CD4-positive, alpha-beta T cell treated with Interleukin-10 for 1 hour (primary cell): ENCODE measurements around the gene PCCA.
"Not testable (repeated sequence)": the region's sequence is repeated elsewhere in the genome, so short reads cannot be mapped to it uniquely, and the experiment has no call there.

ENCODE experiments used
- DNase-seq: peaks from one replicate; pipeline ENCODE4 v3.0.0-alpha.2; 2020

The PCCA gene

DNA sequence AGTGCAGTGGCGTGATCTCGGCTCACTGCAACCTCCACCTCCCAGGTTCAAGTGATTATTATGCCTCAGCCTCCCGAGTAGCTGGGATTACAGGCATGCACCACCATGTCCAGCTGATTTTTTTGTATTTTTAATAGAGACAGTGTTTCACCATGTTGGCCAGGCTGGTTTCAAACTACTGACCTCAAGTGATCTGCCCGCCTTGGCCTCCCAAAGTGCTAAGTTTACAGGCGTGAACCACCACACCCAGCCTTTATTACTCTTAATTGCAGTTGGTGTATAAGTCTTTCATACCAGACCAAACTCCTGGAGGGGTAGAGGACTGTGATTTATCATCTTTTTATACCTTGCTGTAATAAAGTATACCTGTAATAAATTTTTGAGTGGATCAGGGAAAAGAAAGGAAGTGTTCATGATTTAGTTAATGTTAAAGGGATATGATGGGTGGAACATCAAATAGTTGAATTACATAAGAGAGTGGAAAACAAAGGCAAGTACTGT is 52.6 kb downstream of the PCCA start:
- DNase-seq: not testable (repeated sequence)

DNA sequence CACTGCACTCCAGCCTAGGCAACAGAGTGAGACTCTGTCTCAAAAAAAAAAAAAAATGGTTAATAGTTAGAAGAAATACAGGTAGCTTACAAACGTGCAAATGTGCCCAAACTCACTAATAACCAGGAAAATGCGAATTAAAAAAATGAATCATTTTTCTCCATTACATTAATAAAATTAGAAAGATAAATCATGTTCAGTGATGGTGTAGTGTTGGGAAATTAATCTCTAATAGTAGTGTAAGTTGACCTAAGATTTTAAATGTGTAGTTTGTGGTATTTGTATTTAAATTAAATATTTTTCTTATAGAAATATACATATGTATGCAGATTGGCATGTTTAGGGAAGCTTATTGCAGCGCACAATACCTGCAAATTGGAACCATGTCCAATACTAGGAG is 57.6 kb downstream of the PCCA start:
- no peak for DNase-seq

DNA sequence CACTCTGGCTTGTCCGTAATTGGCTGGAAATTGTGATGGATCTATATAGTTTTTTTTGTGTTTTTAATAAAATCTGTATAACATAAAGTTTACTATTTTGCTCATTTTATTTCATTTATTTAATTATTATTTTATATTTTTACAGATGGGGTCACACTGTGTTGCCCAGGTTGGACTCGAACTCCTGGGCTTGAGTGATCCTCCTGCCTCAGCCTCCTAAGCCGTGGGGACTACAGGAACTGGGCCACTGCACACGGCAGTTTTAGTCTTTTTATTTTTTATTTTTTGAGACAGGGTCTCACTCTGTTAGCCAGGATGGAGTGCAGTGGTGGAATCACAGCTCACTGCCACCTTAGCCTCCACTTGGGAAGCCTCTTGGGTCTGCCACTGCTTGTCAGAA is 58.9 kb downstream of the PCCA start:
- no peak for DNase-seq

DNA sequence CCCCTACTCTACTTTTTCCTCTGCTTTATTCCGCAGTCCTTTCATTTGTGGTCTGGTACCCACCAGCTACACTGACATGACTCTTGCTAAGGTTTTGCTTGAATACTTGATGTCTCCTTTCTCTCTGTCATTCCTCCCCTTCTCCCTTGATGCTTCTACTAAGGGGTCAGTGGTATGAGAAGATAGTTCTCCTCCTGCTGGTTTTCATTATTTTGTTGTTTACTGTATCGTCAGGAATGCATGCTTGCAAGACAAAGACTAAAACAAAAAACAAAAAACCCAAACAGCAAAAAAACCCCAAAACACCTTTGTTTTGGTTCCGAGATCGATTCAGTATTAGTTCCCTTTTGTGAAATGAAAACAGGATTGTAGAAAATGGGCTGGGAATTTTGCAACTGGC is 59.5 kb downstream of the PCCA start:
- DNase-seq: no peak

DNA sequence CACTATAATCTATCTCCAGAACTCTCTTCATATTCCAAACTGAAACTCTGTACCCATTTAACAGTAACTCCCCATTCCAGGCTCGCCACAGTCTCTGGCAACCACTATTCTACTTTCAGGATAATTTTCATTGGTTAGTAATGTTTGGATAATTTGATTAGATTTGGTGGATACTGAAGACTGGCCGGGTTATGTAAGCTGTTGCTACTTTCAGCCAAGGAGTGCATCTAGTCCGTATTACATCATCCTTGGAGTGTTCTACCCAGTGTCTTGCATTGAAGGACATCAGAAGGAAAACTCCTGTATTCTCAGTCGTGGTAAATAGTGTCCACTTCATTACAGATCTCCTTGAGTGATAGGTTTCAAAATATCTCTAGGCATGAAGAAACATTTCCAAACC is 60.5 kb downstream of the PCCA start:
- no peak for DNase-seq

DNA sequence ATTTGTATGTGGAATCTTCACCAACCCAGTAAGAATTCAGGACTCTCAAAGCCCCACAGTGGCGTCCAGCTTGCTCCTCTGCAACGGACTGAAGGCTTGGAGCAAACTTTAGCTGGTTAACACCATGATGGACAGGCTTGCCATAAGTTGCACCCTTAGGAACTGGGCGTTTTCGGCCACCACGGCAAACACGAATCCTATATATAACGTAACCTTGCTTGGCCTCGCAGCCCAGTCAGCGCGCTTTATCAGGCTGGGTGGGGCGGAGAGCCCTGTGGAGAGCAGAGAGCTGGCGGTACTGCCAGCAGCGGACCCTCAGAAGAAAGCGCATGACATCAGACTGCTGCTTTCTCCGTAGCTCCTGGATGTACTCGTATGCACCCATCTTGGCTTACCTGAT is 61.8 kb downstream of the PCCA start:
- not testable (repeated sequence) for DNase-seq

DNA sequence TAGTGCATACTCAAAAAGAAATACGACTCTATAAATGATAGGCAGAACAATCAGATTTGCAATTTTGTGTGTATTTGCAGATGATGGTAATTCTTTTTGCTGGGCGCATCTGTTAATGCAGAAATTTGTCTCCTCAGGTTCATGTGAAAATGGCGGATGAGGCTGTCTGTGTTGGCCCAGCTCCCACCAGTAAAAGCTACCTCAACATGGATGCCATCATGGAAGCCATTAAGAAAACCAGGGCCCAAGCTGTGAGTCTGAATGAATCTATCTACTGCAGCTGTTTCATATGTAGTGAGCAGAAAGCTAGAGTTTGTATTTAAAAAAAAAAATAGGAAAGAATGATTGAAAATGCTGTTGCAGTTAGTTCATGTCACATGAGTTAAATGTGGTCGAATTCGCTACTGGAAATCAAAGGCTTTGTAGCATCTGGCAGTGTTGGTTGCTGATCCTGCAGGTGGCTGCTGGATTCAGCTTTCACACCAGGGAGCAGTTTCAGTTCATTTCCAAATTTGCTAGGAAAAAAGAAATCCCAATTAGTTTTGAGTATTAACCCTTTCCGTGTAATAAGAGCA is 66.0 kb downstream of the PCCA start:
- no peak for DNase-seq

DNA sequence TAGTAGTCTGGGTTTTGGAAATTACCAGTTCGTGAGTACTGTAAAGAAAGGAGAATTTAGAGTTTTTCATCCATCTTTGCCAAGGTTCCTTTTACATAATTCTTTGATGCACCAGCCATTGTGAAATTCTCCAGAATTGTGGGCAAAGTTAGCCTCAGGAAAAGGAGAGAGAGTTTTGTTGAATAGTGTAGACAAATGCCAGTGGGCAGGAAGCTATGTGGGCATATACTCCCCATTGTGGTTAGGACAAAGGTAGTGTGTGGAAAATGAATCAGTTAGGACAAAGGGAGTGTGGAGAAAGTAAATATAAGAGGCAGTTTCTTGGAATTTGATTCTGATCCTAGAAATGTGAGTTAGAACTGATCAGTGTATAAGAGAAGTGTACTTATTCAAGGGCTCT is 67.9 kb downstream of the PCCA start:
- no peak for DNase-seq

DNA sequence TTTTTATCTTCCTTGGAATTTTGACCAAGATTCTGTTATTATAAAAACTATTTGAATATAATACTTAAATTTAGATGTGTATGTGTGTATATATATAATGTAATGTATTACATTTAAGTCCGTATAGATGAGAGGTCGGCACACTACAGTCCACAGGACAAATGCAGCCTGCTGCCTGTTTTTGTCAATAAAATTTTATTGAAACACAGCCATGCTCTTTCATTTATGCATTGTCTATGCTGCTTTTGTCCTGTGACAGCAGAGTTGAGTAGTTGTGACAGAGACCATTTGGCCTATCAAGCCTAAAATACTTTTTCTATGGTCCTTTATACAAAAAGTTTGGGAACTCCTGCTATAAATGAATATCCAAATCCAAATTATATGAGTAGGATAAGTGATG is 69.7 kb downstream of the PCCA start:
- no peak for DNase-seq

DNA sequence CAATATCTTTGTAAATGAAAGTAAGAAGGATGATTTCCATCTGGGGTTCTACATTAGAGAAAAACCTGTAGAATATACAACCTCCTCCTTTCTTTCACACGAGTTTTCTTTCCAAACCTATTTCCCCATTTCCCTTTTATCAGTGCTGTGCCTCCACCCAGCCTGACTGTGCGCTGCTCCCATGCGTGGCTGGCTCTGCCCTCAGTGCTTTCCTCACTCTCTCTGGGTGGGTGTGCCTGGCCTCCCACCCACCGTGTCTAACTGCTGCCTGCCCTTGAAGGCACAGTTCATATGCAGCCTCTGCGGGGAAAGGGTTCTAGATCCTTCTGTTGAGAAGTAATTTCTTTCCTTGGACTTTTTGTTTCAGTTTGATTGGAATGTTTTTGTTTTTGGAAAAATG is 70.7 kb downstream of the PCCA start:
- DNase-seq: no peak

DNA sequence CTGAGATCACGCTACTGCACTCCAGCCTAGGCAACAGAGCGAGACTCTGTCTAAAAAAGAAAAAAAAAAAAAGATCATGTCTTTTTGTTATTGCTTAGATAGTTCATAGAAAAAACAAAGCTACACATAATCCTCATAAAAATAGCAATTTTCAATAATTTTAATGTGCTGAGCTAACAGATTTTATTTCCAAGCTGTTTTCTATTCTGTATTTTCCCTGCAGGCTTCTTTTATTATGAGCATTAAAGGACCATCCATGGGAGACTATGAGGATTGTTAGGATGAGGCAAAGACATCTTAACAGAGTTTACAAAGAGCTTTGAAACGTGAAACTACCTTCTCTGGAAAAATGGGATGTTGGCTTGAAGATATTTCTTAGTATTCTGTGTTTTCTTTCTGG is 71.6 kb downstream of the PCCA start:
- no peak for DNase-seq

DNA sequence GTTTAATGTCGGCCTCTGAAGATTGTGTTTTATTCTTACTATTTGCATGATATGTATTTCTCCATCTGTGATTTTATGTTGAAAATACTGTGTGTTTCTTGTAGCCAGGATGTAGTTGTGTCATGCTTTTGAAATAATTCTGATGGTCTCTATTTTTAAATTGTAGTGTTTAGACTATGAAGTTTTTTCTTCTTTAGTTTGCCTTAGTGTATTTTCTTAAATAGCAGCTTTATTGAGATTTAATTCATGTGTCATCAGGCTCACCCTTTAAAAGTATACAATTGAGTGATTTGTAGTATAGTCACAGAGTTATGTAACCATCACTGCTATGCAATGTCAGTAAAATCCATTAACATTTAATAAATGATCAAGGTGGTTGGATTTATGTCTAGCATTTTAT is 74.5 kb downstream of the PCCA start:
- DNase-seq: no peak

DNA sequence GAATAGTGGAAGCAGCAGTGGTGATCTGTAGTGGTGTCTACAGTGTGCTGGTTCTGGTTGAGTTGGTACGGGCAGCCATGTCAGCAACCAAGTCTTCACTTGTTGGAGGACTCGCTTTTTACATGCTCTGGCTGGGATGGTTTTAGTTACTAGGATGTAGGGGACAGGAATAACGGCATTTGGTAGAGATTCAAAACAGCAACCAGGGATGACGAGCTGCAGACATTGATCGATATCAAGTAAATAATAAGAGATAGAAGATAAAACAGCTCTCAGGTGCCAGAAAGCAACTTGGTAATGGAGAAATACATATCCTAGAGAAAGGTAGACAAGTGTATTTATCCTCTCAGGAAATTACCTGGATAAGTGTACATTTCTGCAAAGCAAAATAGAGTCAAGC is 84.3 kb downstream of the PCCA start:
- no peak for DNase-seq

DNA sequence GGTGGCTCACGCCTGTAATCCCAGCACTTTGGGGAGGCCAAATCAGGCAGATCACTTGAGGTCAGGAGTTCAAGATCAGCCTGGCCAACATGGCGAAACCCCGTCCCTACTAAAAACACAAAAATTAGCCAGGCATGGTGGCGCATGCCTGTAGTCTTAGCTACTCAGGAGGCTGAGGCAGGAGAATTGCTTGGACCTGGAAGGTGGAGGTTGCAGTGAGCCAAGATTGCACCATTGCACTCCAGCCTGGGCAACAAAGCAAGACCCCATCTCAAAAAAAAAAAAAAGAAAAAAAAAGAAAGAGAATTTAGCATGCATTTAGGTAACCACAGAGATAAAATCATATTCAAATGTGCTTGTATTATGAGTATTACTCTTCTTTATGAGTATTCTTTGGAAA is 85.6 kb downstream of the PCCA start:
- DNase-seq: not testable (repeated sequence)

DNA sequence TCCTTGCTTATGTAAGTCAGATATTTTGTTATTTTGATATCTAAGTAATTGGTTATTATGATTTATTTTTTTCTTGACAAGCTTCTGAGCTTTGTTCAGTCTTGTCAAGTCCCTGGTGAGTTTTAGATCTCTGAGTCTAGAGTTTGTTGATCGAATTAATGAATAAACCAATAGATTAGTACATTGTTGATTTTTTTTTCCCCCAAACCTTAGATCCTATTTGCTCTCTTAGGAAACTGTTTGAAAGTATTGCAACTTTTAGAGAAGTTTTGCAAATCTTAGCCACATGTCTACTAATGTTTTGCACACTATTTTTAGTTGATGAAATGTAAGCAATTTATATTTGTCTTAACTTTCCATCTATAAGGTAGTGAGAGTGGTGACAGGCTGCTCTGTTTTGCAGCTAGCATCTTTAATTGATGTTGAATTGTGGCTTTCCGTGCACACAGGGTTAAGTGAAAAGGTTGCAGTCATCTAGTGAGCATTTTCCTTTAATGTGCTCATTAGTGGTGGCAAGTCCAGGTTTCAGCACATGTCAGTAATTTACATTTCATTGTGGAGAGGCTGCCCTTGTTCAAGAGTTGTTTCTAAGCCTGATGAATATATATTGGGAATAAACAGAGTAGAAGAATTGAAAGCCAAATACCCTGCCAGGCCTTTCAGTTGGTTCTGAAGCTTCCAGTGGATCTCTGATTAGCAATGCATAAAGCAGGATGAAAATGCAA is 86.3 kb downstream of the PCCA start:
- no peak for DNase-seq

DNA sequence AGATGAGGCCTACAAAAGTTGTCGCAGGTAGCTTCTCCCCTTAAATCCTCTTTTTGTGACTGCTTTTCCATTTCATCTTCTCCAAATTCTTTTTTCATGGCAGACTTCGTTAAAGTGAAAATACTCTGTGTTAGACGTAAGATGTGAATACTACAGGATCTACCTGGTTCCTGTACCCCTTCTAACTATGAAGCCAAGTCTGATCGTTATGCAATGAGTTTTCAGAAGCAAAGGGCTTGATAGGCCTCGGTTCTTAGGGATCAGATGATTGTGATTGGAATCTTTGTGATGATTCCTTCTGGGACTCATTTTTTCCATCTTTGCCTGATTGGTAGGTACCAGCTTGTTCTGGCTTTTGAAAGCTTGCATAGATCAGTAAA is 86.9 kb downstream of the PCCA start:
- no peak for DNase-seq

DNA sequence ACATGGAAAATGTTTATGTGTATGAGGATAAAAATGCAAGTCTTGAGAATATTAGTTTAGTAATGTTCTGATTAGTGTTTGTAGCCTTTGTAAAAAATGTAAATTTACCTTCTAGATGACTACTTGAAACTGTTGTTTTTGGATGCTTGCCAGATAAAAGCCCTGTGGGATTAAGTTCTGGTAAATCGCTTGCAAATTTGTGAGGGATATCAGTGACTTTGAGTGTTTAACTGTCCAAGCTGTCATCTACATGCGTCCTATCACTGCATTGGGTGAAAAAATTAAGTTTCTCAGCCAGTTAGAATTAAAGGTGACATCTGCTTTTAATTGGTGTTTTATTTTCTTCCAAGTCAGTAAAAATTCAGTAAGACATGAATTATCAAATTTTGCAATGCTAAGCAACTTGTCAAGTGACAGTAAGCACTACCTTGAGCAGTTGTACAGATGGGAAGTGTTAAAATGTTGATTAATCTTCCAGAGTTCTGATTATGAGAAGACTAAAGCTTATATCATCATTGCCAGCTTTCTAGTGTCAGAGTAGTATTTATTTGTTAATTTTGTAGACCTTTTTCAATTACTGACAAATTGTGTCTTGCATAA is 88.0 kb downstream of the PCCA start:
- DNase-seq: no peak

DNA sequence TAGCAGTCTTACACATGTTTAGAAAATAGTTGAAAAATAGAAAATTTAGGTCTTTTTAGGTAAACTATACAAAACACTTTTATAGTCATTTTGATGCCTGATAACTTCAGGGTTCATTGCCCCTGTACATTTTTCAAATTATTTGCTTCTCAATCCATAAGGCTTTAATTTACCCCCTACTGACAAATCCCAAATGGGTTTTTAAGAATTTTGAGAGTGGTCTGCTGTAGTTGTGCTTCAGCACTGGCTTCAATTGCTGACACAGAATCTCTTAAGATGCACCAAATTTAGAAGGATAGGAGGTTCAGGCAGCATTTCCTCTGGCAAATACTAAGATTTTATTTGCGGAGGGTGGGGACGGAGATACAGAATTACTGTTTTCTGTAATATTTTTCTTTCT is 89.4 kb downstream of the PCCA start:
- no peak for DNase-seq

DNA sequence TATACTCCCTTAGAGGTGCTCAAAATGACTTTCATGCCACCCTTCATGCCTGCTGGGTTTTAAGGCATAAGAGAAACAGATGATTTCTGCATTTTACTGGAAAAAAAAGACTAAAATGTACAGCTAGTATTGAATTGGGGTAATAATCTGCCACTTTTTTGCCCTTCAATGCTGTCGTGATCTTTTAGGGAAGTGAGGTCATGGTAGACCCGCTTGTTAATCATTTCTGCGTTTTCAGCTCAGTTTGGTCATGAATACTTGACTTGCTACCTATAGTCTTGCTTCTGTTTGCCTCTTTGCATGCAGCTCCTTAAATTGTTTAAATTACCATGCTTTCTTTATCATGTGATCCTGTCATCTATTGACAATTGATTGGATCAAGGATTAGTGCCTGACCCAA is 90.4 kb downstream of the PCCA start:
- no peak for DNase-seq

DNA sequence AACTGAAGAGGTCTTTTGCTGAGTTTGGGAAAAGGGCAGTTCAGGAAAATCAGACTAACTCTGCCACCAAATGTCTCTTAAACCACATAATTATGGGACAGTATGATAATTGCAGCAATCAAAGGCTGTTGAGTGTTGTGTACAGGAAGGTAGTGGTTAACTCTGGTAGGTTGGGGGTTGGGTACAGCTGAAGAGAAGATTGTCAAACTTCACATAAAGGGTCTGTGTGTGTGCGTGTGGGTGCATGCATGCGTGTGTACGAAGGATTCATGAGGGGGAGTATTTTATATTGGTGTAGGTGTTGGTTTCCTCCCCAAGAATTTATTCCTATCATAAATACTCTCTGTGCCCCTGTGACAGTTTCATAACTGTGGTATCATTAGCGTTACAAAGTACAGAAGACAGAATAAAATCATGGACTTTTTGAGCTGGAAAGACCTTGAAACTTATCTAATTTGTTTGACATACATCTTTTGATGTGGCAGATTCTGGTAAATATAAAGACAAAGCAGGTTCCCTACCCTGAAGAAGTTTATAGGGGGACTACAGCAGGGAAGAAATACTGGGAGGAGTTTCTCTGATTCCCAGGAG is 94.1 kb downstream of the PCCA start:
- DNase-seq: no peak

DNA sequence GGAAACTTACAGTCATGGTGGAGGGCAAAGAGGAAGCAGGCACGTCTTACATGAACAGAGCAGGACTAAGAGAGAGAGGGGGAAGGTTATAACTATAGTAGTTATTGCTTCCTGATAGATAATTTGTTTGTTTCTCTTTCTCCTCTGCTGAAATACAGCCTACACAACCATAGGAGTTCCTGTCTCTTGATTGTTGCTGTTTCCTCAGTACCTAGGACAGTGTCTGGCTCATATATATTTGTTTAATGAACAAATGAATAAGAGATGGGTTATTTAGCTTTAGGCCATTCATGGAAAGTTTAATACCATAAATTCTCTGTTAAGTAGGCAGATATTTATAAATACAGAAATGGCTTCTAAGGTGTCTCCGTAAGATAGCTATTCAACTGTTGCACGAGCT is 95.2 kb downstream of the PCCA start:
- DNase-seq: no peak

DNA sequence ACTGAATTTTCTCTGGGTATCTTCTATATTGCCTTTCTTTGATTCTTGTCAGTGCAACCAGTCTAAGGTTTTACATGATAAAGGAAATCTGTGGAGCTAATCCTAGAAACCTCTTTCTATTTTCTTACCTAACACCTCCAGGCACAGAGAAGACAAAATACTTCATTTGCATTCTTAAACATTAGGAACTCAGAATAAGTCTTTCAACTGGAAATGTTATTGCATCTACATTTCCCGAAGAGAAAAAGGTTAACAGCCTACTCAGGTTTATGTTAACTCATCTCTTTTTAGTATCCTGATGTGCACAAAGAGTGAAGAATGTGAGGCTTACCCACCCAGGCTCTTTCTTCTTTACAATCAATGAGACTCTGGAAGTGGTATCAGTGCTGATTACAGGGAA is 106.7 kb downstream of the PCCA start:
- DNase-seq: no peak

DNA sequence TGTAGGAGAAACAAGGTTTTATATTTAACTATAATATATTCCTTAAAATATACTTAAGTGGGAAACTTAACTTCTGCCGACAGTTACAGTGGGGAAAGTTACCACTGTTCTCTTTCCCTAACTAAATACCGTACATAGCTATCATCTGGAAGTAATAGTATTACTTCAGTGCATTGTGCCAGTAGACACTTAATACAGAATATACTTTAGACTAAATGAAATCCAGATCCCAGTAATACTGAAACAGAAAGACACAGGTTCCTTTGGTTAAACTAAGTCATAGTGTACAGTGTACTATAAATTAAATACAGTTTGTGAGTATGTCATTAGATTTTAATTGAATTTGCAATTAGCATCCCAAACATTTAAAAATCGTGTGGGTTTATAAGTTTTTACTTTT is 107.5 kb downstream of the PCCA start:
- no peak for DNase-seq

DNA sequence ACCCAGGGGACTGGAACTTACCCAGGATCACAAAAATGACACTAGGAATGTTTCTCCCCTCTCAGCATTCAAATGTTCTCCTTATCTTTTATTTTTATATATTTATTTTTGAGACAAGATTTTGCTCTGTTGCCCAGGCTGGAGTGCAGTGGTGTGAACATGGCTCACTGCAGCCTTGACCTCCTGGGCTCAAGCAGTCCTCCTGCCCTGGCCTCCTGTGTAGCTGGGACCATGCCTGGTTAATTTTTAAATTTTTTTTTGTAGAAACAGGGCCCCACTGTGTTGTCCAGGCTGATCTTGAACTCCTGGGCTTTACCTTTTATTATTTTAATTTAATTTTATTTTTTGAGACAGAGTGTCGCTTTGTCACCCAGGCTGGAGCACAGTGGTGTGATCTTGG is 108.2 kb downstream of the PCCA start:
- DNase-seq: no peak
